Fibroblast of skin of right biceps (primary cell): ENCODE results near the gene RNF8.
"Not testable (repeated sequence)": the region's sequence is repeated elsewhere in the genome, so short reads cannot be mapped to it uniquely, and the experiment has no call there.

Experiments
- DNase-seq: peaks from one replicate; pipeline ENCODE4 v3.0.0-alpha.2; 2013

RNF8 gene

GRCh38 chr6:37321516-37322415, 32.0 kb upstream of the RNF8 start:
- DNase-seq, result no peak

DNA sequence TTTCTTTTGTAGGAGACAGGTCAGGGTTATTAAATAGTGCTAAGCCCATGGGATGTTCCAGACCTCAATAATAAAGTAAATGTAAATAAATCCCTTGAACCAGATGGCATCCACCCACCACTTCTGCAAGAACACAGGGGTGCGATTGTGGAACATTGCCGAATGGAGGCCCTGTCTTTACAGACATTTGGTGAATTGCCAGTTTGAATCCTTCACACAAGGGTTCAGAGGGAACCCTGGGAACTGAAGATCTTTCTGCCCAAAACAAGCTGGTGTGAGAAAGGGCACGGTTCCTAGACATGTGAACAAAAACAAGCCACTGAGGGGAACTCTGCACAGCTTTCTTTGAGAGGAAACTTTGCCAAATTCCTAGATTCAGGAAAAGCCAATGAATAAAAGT, 30.2 kb upstream of the RNF8 start:
- no peak for DNase-seq

- DNase-seq, result peak; percentile 52
These were observed 29.4 kb upstream of the RNF8 start for GRCh38 chr6:37324131-37325033.

DNA sequence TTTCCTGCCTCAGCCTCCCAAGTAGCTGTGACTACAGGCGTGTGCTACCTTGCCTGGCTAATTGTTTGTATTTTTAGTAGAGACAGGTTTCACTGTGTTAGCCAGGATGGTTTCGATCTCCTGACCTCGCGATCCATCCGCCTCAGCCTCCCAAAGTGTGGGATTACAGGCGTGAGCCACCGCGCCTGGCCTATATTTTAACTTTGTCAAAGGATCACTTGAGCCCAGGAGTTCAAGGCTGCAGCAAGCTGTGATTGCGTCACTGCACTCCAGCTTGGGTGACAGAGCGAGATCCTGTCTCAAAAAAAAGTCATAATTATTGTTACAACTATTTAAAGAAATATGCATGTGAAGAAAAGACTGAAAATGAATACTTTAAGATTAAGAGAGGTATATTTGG, 23.4 kb upstream of the RNF8 start:
- not testable (repeated sequence) for DNase-seq

GRCh38 chr6:37331047-37331446, 22.7 kb upstream of the RNF8 start:
- no peak for DNase-seq

GRCh38 chr6:37332894-37333293, 20.9 kb upstream of the RNF8 start:
- DNase-seq, result no peak

DNA sequence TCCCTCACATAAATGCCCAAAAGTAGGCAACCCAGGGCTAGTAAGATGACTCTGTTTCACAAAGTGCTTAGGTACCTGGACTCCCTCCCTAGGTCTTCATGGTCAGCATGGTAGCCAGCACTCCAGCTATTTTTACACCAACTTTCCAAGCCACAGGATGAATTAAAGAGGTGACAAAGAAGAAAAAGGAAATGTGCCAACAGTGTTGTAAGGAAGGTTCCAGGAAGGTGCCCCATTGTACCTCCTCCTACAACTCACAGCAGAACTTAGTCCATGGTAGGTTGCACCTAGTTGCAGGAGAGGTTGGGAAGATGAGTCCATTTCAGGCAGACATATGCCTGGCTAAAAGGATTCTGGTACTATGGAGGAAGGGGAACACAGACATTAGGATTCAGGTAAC, 19.7 kb upstream of the RNF8 start:
- no peak for DNase-seq

- DNase-seq, result not testable (repeated sequence)
These were observed 15.5 kb upstream of the RNF8 start for GRCh38 chr6:37338317-37338716.

DNA sequence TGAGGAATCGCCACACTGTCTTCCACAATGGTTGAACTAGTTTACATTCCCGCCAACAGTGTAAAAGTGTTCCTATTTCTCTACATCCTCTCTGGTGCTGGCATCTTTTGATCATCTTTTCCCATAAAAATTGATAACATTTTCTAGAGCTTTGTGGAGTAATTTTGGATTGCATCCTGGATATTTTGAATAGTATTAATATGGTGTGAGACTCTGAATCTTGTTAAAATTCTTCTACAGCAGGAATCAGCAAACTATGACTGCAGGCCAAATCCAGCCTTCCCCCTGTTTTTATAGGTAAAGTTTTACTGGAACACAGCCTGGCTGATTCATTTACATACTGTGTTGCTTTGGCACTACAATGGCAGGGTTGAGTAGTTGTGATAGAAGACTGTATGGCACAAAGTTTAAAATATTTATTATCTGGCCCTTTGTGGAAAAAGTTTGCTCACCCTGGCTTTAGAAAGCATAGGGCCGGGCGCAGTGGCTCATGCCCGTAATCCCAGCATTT, 15.0 kb upstream of the RNF8 start:
- no peak for DNase-seq

DNA sequence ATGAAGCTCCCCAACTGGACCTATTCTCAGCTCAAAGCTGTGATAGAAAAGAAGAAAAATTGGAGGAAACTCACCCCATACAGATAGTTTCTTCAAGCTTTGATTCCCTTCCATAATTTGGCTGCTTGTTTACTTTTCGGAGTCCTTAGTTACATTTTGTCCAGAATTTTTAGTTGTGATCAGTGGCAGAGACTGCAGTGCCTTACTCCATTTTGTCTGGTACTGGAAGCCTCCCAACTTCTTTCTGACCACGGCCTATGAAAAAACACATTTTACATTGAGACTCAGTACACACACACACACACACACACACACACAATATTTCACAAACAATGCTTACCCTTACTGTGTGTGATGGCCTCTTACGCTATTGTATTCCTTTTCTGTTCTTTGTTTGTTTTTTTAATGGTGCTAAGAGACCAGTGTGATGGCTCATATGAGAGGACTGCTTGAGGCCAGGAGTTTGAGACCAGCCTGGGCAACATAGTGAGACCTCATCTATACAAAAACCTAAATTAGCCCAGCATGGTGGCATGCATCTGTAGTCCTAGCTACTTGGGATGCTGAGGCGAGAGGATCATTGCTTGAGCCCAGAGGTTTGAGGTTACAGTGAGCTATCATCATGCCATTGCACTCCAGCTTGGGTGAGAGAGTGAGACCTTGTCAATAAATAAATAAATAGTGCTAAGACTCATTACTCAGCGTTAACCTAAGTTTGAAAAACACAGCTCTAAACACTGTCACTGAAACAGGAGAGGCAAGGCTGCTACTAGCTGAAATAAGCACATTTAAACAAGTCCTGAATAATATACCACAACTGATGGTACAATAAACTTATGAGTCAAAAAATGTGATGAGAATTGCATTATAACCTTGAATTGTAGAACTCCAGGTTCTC, 13.8 kb upstream of the RNF8 start:
- no peak for DNase-seq

DNA sequence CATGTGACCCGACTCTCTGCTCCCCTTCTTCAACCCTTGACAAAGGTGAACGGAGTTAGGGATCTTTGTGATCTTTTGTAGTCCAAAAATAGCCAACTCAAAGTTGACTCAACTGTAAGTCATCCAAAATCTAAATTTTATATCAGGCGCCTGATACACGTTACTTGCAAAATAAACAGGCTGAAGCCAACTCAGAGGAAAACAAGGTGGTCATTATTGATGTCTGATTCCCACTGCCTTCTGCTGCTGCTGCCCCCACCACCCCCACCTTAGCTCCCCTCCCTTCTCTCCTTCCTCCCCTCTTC, 13.2 kb upstream of the RNF8 start:
- DNase-seq, result no peak

GRCh38 chr6:37343248-37343647, 10.5 kb upstream of the RNF8 start:
- no peak for DNase-seq

DNA sequence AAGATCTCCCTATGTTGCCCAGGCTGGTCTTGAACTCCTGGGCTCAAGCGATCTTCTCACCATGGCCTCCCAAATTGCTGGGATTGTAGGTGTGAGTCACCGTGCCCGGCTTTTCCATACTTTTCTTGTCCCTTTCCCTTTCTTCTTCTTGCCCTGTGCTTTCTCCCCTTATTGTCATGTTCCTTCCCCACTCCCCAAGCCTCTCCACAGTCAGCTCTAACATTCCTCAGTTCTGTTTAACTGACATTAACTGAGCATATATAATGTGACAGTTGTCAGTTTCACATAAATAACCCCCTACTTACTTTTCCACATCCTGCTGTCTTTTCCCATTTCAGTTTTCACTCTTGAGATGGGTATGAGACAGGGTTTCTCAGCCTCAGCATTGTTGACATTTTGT, 9.5 kb upstream of the RNF8 start:
- no peak for DNase-seq

GRCh38 chr6:37345804-37346203, 8.0 kb upstream of the RNF8 start:
- DNase-seq, result not testable (repeated sequence)

DNA sequence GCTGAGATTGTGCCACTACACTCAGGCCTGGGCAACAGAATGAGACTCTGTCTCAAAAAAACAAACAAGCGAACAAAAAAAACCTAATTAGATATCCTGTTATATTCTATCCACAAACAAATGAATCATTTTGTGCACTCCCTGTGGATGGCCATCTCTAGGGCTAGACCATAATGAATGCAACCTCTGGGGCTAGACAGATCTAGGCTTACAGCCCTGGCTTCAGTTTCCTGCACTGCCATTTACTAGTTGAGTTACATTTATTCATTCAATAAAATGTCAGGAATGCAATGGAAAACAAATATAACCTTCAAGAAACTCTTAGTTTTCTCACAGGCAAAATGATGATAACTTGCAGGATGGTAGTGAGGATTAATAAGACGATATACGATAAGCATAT, 6.6 kb upstream of the RNF8 start:
- DNase-seq, result no peak

DNA sequence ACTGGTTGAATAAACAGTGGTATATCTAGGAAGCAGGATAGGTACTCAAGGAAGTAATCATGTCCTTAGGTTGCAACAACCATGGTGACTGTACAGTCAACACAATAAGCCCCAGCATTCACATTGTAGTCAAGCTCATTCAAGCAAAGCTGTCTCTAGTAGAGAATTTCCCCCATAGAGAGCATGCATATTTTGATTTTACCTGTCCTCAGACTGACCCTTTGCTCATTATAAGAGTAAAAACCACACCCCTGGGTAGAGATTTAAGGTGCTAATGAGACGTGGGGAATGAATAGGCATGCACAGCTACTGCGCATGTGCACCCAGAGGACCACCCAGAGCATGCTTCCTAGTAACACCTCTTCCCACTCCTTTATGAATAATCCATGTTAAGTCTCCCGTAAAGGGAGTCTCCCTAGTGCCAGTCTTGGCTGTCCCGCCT, 6.1 kb upstream of the RNF8 start:
- no peak for DNase-seq

- no peak for DNase-seq
These were observed 2.8 kb upstream of the RNF8 start for GRCh38 chr6:37351027-37351426.

DNA sequence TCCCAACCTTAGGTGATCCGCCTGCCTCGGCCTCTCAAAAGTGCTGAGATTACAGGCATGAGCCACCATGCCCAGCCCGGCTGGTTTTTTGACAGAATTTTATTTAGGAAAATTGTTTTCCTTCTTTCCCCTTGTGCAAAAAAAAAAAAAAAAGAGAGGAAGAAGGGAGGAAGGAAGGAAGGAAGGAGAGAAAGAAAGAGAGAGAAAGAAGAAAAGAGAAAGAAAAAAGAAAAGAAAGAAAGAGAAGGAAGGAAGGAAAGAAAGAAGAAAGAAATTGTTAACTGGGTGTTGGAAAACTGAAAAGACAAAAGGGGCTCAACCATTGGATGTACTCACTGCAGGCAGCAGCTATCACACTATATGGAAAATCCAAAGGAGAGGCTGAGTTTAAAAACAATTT, 1.4 kb upstream of the RNF8 start:
- DNase-seq, result no peak

- DNase-seq, result peak; percentile 23
These were observed 972 bp downstream of the RNF8 start for GRCh38 chr6:37354526-37355384.

GRCh38 chr6:37357288-37357687, 3.5 kb downstream of the RNF8 start:
- DNase-seq, result no peak

DNA sequence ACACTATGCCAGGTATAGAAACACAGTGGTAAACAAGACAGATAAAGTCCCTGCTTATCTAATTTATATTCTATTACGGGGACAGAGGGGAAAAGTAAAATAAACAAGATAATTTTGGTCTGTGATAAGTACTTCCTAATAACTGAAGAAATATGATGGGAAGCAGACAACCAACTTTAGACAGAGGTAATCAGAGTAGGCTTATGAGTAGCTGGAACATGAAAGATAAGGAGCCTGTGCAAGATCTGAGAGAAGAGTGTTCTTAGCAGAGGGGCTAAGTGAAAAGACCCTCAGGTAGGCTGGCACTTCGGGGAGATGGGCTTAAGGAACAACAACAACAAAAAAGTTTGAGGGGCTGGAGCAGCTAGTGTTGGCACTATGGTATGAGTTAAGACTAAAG, 4.1 kb downstream of the RNF8 start:
- no peak for DNase-seq

- DNase-seq, result no peak
These were observed 5.3 kb downstream of the RNF8 start for GRCh38 chr6:37359039-37359438.
